Measurements from ENCODE around the gene OSBPL7. TPM values are rescaled to one million over a fixed set of nuclear protein-coding genes. Genes with fewer than 3 reads are reported as not detected.

Gene OSBPL7
- total RNA-seq, 6 experiments from 2014 or later: 0.62 to 2.2 (median 1.4) TPM

DNA sequence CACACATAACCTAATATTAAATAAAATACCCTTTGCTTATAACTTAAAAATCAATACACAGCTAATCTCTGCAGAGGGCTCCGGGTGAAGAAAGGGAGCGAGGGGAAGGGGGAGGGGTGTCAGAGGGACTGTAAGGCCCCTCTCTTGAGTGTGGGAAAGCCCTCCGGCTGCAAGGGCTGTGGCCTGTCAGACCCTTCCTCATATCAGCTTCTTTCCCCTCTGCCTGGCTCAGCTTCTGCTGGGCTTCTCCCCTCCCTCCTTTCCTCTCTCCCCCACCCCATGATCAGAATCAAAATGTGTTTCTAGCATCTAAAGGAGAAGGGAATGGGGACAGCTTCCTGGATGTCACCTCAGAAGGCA is 24.1 kb upstream of the OSBPL7 start:
- WGBS (ENCODE audit: insufficient coverage, low coverage, low lambda C conversion rate, missing lambda C conversion rate): no CpG with 5 or more reads among the region's 3 CpGs
- peaks cover 0 to 14% of the 10 kb centered on the region in 2 donors for H3K27me3 ChIP-seq
- intact Hi-C loops (cut with DNase I): loop anchor here (5.0 to 10.0 kb wide), 2 partner anchors 47 to 169 kb away; no protein-coding TSS in a partner anchor

GRCh38 chr17:47844814-47845715 is 23.5 kb upstream of the OSBPL7 start:
- WGBS (ENCODE audit: insufficient coverage, low coverage, low lambda C conversion rate, missing lambda C conversion rate): 75% methylated on average over 2 of the region's 4 CpGs
- H3K27ac ChIP-seq: no peak overlapping the region
- H3K9me3 ChIP-seq: no peaks in the 10 kb centered on the region
- TF ChIP-seq POLR2A (IDR thresholded peaks at IDR 0.05): no peak
- TF ChIP-seq CTCF (IDR thresholded peaks at IDR 0.05): peak; percentile 9 to 22 (median 17)
- no peak overlapping the region for H3K4me3 ChIP-seq
- DNase-seq (no peak), ATAC-seq (no peak)
- intact Hi-C loops (cut with DNase I): loop anchor here (5.0 to 10.0 kb wide), 2 partner anchors 47 to 170 kb away; no protein-coding TSS in a partner anchor
- peaks cover 0 to 24% (median 9%) of the 10 kb centered on the region in 4 donors for H3K4me1 ChIP-seq
- no peaks in the 10 kb centered on the region for H3K36me3 ChIP-seq
- H3K27me3 ChIP-seq: peaks cover 0 to 14% of the 10 kb centered on the region in 2 donors

More for the DNA sequence above, 24.1 kb upstream of the OSBPL7 start:
- Histone ChIP-seq H3K27ac (no peak overlapping the region), H3K4me1 (peaks cover 0 to 20% (median 7%) of the 10 kb centered on the region in 4 donors), H3K36me3 (no peaks in the 10 kb centered on the region), H3K4me3 (no peak overlapping the region), H3K9me3 (no peaks in the 10 kb centered on the region)
- DNase-seq (no peak), ATAC-seq (no peak)
- TF ChIP-seq CTCF (IDR thresholded peaks at IDR 0.05): no peak
- TF ChIP-seq POLR2A (IDR thresholded peaks at IDR 0.05): no peak

DNA sequence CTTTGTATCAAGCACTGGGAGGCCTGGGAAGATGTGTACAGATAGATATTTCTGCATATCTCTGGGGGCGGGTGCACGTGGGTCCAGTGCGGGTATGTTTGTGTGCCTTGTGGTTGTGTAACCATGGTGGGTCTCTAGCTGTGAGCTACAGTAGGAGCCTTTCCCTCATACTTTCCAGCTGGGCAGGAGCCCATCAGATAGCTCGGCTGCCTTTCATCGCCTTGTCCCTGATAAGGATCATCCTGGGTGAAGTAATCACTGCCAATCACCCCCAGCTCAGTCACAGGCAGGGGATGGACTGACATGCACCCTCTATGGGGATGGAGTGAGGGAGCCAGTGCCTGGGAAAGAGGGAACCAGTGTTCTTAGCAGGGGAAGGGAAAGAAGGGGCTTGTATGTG is 22.6 kb upstream of the OSBPL7 start:
- intact Hi-C loops (cut with DNase I): loop anchor here (10.0 kb wide), 1 partner anchor 171 kb away; no protein-coding TSS in a partner anchor
- no peaks in the 10 kb centered on the region for H3K9me3 ChIP-seq
- 13% methylated on average over 5 of the region's 5 CpGs for WGBS (ENCODE audit: insufficient coverage, low coverage, low lambda C conversion rate, missing lambda C conversion rate)
- no peak for ATAC-seq
- H3K27ac ChIP-seq: no peak overlapping the region
- H3K4me1 ChIP-seq: peaks cover 0 to 31% (median 11%) of the 10 kb centered on the region in 4 donors
- H3K4me3 ChIP-seq: no peak overlapping the region
- DNase-seq: no peak
- H3K36me3 ChIP-seq: no peaks in the 10 kb centered on the region
- TF ChIP-seq CTCF (IDR thresholded peaks at IDR 0.05) (no peak), POLR2A (IDR thresholded peaks at IDR 0.05) (no peak)
- peaks cover 0 to 14% of the 10 kb centered on the region in 2 donors for H3K27me3 ChIP-seq

- 13% methylated on average over 2 of the region's 6 CpGs for WGBS (ENCODE audit: insufficient coverage, low coverage, low lambda C conversion rate, missing lambda C conversion rate)
- Histone ChIP-seq H3K4me1 (peaks cover 0 to 31% (median 11%) of the 10 kb centered on the region in 4 donors), H3K36me3 (no peaks in the 10 kb centered on the region), H3K27ac (no peak overlapping the region), H3K27me3 (peaks cover 0 to 14% of the 10 kb centered on the region in 2 donors), H3K4me3 (no peak overlapping the region), H3K9me3 (no peaks in the 10 kb centered on the region)
- intact Hi-C loops (cut with DNase I): loop anchor here (10.0 kb wide), 1 partner anchor 171 kb away; no protein-coding TSS in a partner anchor
- DNase-seq: no peak
- ATAC-seq: no peak
- TF ChIP-seq CTCF (IDR thresholded peaks at IDR 0.05): no peak
- TF ChIP-seq POLR2A (IDR thresholded peaks at IDR 0.05): no peak
Measured at GRCh38 chr17:47843391-47843730, 21.8 kb upstream of the OSBPL7 start.
